Stomach (tissue), 9 donors: ENCODE measurements around the gene ZNF652. TPM values are rescaled to one million over a fixed set of nuclear protein-coding genes. Genes with fewer than 3 reads are reported as not detected.
"Not testable (repeated sequence)": the region's sequence is repeated elsewhere in the genome, so short reads cannot be mapped to it uniquely, and the experiment has no call there.

Experiments used
- DNase-seq, 2 donors: peaks; one replicate each; pipeline versions ENCODE4 v3.0.0 to v3.0.0-alpha.2; 2013 to 2019
- H3K27ac ChIP-seq, 5 donors: fragments of 200-600 bp in 4 of 5; sonication (generic) in 4 of 5; one replicate each; pipeline ENCODE4 v1.5.1; 2013 to 2019; ENCODE audit warnings: mild to moderate bottlenecking in 1 of 5, moderate library complexity in 1 of 5
- H3K27me3 ChIP-seq, 3 donors: fragments of 200-600 bp; sonication (generic); one replicate each; pipeline ENCODE4 v1.5.1; 2017 to 2019; ENCODE audit warnings: mixed run types in 1 of 3
- H3K36me3 ChIP-seq, 4 donors: fragments of 200-600 bp; sonication (generic); 1 replicate in 3 of 4; 2 replicates in 1 of 4; pipeline ENCODE4 v1.5.1; 2016 to 2019
- H3K4me1 ChIP-seq, 4 donors: fragments of 200-600 bp; sonication (generic); one replicate each; pipeline ENCODE4 v1.5.1; 2016 to 2019
- H3K4me3 ChIP-seq, 4 donors: fragments of 200-600 bp; sonication (generic) in 3 of 4; one replicate each; pipeline ENCODE4 v1.5.1; 2016 to 2019; ENCODE audit warnings: mild to moderate bottlenecking in 1 of 4
- H3K9me3 ChIP-seq, 4 donors: fragments of 200-600 bp; sonication (generic); one replicate each; pipeline ENCODE4 v1.5.1; 2016 to 2019
- EP300 ChIP-seq: sonication (generic); formaldehyde crosslinking; IDR thresholded peaks from one replicate; pipeline ENCODE4 v1.6.1; 2017; ENCODE audit warnings: antibody characterized with exemption
- POLR2A ChIP-seq, 4 donors: fragments of 450-650 bp; IDR thresholded peaks; one replicate each; pipeline ENCODE4 v1.6.1; 2016; ENCODE audit warnings: antibody characterized with exemption in 4 of 4, control low read depth in 2 of 4, mild to moderate bottlenecking in 1 of 4, moderate library complexity in 1 of 4
- POLR2AphosphoS5 ChIP-seq, 3 donors: sonication (generic); formaldehyde crosslinking; IDR thresholded peaks; one replicate each; pipeline ENCODE4 v1.6.1; 2016; ENCODE audit warnings: antibody characterized with exemption in 3 of 3
- WGBS, 5 donors: extraction: QIAGEN DNeasy Blood & Tissue Kit in 3 of 5; methylation state at CpG; one replicate each; pipeline versions ENCODE4 v1.1.5 to v1.1.7; 2013 to 2018; 5-methylcytosine and 5-hydroxymethylcytosine counted together
- intact Hi-C: fragments of 100-400 bp; cut with DNase I; formaldehyde crosslinking; loops from one replicate; pipeline ENCODE4 v1.15.1; 2023; ENCODE audit warnings: low total_unique reads
- polyA plus RNA-seq, 3 donors: library from polyadenylated mRNA; stranded (reverse); fragments of 200-250 nt; gene quantifications; one replicate each; pipeline ENCODE4 v1.2.3, GENCODE V29; 2013
- total RNA-seq, 5 donors: library from RNA; depleted of rRNA; stranded (reverse); fragments of >200 nt; gene quantifications; one replicate each; pipeline versions ENCODE4 v1.1.0 to v1.2.3, GENCODE V29; 2014 to 2016
- TF ChIP-seq, protein P1 (sequence below), 7 experiments: fragments of 450-650 bp in 4 of 7; fragments of 200-600 bp in 3 of 7; sonication (generic) in 3 of 7; IDR thresholded peaks; one replicate each; pipeline ENCODE4 v1.5.1; 2016 to 2019; ENCODE audit warnings: antibody characterized with exemption in 7 of 7, control low read depth in 2 of 7, mild to moderate bottlenecking in 1 of 7
- donor health status: healthy with polysubstance abuse.
- donor health status: Bipolar disorder and iron deficiency.
- donor health status: healthy.

ZNF652 gene
- total and polyA plus RNA-seq, 8 donors = 16.4 to 89.3 (median 32.6) TPM

GRCh38 chr17:49365667-49366066, 3.6 kb upstream of the ZNF652 start:
- no peak overlapping the region for H3K4me3 ChIP-seq
- WGBS, 5 donors = 24 to 42% (median 38%) methylated on average over 2 of the region's 2 CpGs
- no peaks in the 10 kb centered on the region for H3K27me3 ChIP-seq
- peak in 1 of 2 donors; percentile 40 for DNase-seq
- TF ChIP-seq, protein P1, sequence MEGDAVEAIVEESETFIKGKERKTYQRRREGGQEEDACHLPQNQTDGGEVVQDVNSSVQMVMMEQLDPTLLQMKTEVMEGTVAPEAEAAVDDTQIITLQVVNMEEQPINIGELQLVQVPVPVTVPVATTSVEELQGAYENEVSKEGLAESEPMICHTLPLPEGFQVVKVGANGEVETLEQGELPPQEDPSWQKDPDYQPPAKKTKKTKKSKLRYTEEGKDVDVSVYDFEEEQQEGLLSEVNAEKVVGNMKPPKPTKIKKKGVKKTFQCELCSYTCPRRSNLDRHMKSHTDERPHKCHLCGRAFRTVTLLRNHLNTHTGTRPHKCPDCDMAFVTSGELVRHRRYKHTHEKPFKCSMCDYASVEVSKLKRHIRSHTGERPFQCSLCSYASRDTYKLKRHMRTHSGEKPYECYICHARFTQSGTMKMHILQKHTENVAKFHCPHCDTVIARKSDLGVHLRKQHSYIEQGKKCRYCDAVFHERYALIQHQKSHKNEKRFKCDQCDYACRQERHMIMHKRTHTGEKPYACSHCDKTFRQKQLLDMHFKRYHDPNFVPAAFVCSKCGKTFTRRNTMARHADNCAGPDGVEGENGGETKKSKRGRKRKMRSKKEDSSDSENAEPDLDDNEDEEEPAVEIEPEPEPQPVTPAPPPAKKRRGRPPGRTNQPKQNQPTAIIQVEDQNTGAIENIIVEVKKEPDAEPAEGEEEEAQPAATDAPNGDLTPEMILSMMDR (IDR thresholded peaks at IDR 0.05) = peak in 1 of 7 experiments; percentile 10
- TF ChIP-seq POLR2AphosphoS5 (IDR thresholded peaks at IDR 0.05) (no peak), EP300 (no peak), POLR2A (IDR thresholded peaks at IDR 0.05) (no peak)
- peak overlapping the region in 1 of 5 donors; percentile 13 for H3K27ac ChIP-seq
- H3K36me3 ChIP-seq = peaks cover 0 to 3% (median 0%) of the 10 kb centered on the region in 4 donors
- H3K9me3 ChIP-seq = no peaks in the 10 kb centered on the region
- H3K4me1 ChIP-seq = peaks cover 0 to 15% (median 10%) of the 10 kb centered on the region in 4 donors
- intact Hi-C loops = no loop called here

DNA sequence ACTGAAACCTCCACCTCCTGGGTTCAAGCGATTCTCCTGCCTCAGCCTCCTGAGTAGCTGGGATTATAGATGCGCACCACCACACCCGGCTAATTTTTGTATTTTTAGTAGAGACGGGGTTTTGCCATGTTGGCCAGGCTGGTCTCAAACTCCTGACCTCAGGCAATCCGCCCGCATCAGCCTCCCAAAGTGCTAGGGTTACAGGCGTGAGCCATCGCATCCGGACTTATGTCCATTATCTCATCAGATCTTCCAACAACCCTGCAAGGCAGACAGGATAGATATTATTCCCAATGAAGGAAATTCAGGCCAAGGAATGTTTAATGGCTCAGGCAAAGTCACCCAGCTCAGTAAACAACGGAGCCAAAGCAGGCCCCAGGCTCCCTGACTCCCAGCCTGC, 3.1 kb upstream of the ZNF652 start:
- H3K36me3 ChIP-seq, H3K4me3 ChIP-seq, H3K9me3 ChIP-seq, H3K27me3 ChIP-seq, intact Hi-C loops, DNase-seq: not testable (repeated sequence)
- H3K4me1 ChIP-seq = peaks cover 5 to 21% (median 14%) of the 10 kb centered on the region in 4 donors
- 92 to 95% (median 93%) methylated on average over 10 of the region's 10 CpGs for WGBS, 5 donors
- H3K27ac ChIP-seq = peak overlapping the region in 1 of 5 donors; percentile 13

- no peaks in the 10 kb centered on the region for H3K27me3 ChIP-seq
- no peak overlapping the region for H3K4me3 ChIP-seq
- 93 to 97% (median 94%) methylated on average over 2 of the region's 2 CpGs for WGBS, 5 donors
- no peak overlapping the region for H3K27ac ChIP-seq
- no peak for DNase-seq
- peaks cover 12 to 31% (median 23%) of the 10 kb centered on the region in 4 donors for H3K4me1 ChIP-seq
- TF ChIP-seq POLR2AphosphoS5 (IDR thresholded peaks at IDR 0.05) (no peak), POLR2A (IDR thresholded peaks at IDR 0.05) (no peak), EP300 (no peak)
- TF ChIP-seq, protein P1 (IDR thresholded peaks at IDR 0.05) = no peak
- intact Hi-C loops = no loop called here
- no peaks in the 10 kb centered on the region for H3K9me3 ChIP-seq
- peaks cover 0 to 3% (median 0%) of the 10 kb centered on the region in 4 donors for H3K36me3 ChIP-seq
Observed at GRCh38 chr17:49364119-49364518, 2.1 kb upstream of the ZNF652 start.

- intact Hi-C loops = no loop called here
- no peaks in the 10 kb centered on the region for H3K9me3 ChIP-seq
- WGBS, 5 donors = 82 to 93% (median 89%) methylated on average over 4 of the region's 4 CpGs
- H3K36me3 ChIP-seq = peaks cover 0 to 3% (median 0%) of the 10 kb centered on the region in 4 donors
- DNase-seq = no peak
- H3K4me1 ChIP-seq = peaks cover 19 to 39% (median 31%) of the 10 kb centered on the region in 4 donors
- peak overlapping the region in 4 of 5 donors; percentile 93 to 99 (median 96) for H3K27ac ChIP-seq
- peak overlapping the region in 2 of 4 donors; percentile 80 to 98 for H3K4me3 ChIP-seq
- TF ChIP-seq, protein P1 (IDR thresholded peaks at IDR 0.05) = no peak
- no peak for TF ChIP-seq POLR2A (IDR thresholded peaks at IDR 0.05)
- TF ChIP-seq POLR2AphosphoS5 (IDR thresholded peaks at IDR 0.05) = no peak
- TF ChIP-seq EP300 = no peak
- no peaks in the 10 kb centered on the region for H3K27me3 ChIP-seq
Observed at GRCh38 chr17:49363251-49363650, 1.2 kb upstream of the ZNF652 start.

GRCh38 chr17:49362723-49363117, 670 bp upstream of the ZNF652 start:
- peak overlapping the region; percentile 80 to 98 (median 92) for H3K4me3 ChIP-seq

More at GRCh38 chr17:49362723-49363117, 670 bp upstream of the ZNF652 start:
- no peaks in the 10 kb centered on the region for H3K27me3 ChIP-seq
- H3K9me3 ChIP-seq = no peaks in the 10 kb centered on the region
- peaks cover 25 to 45% (median 35%) of the 10 kb centered on the region in 4 donors for H3K4me1 ChIP-seq
- DNase-seq = no peak
- TF ChIP-seq POLR2A (IDR thresholded peaks at IDR 0.05) = no peak
- no peak for TF ChIP-seq EP300
- TF ChIP-seq POLR2AphosphoS5 (IDR thresholded peaks at IDR 0.05) = no peak
- TF ChIP-seq, protein P1 (IDR thresholded peaks at IDR 0.05) = no peak
- intact Hi-C loops = no loop called here
- H3K27ac ChIP-seq = peak overlapping the region; percentile 34 to 99 (median 94)
- H3K36me3 ChIP-seq = peaks cover 0 to 3% (median 0%) of the 10 kb centered on the region in 4 donors
- WGBS, 5 donors = 9 to 13% (median 10%) methylated on average over 10 of the region's 10 CpGs
